GM10266 (cell line): ENCODE results near the gene INO80B.
A peak's percentile ranks its signal among the peaks of the same experiment; 100 is the strongest.

Experiments used
- DNase-seq: peaks from one replicate; pipeline ENCODE4 v3.0.0; 2012; ENCODE audit errors: extremely low spot score
- CTCF ChIP-seq: IDR thresholded peaks from 2 replicates; pipeline ENCODE4 v1.5.1; 2012; ENCODE audit warnings: mild to moderate bottlenecking, low read depth; ENCODE audit not compliant: control insufficient read depth, insufficient read depth; ENCODE audit errors: missing control alignments

Gene INO80B

GRCh38 chr2:74503506-74504475, 48.9 kb downstream of the INO80B start:
- no peak for TF ChIP-seq CTCF
- DNase-seq, result no peak

GRCh38 chr2:74504591-74504990, 49.7 kb downstream of the INO80B start:
- no peak for TF ChIP-seq CTCF

GRCh38 chr2:74505448-74506246, 50.8 kb downstream of the INO80B start:
- TF ChIP-seq CTCF, result no peak
- no peak for DNase-seq

More at GRCh38 chr2:74504591-74504990, 49.7 kb downstream of the INO80B start:
- DNase-seq, result no peak

GRCh38 chr2:74507145-74507925, 52.4 kb downstream of the INO80B start, which contains the start of gene PCGF1:
PCGF1 (minus strand) TSS chr2:74507695; CDS start chr2:74507668, 27 bp downstream.
- peak; percentile 98 for DNase-seq
- peak; percentile 61 for TF ChIP-seq CTCF
